ENCODE results near the gene LCMT1. TPM values are rescaled to one million over a fixed set of nuclear protein-coding genes. Genes with fewer than 3 reads are reported as not detected.

The LCMT1 gene
- total and polyA plus RNA-seq, 2 of the 13 experiments (the other 11 are each of a cell fraction or from before 2014, with no cell fraction given), result 41.2 to 48.7 TPM

- peak in 1 of 2 experiments; percentile 71; a peak in 1 of 4 replicates for TF ChIP-seq ATF4 (CRISPR knock-in tag; IDR thresholded peaks at IDR 0.05)
- TF ChIP-seq ZBTB7A (CRISPR knock-in tag; IDR thresholded peaks at IDR 0.05), result peak; percentile 90; the same call in 1 of the 2 replicates
- TF ChIP-seq MLX (CRISPR knock-in tag; IDR thresholded peaks at IDR 0.05), result peak; percentile 96
- peak; percentile 88 for TF ChIP-seq HMG20B (CRISPR knock-in tag; conservative IDR thresholded peaks at IDR 0.05)
- no peak for TF ChIP-seq ZNF850 (CRISPR knock-in tag; conservative IDR thresholded peaks at IDR 0.05)
- TF ChIP-seq HDAC1 (CRISPR knock-in tag; IDR thresholded peaks at IDR 0.05), result peak; percentile 94
- peak; percentile 87; the same call in 1 of the 2 replicates for TF ChIP-seq ZNF710 (CRISPR knock-in tag; IDR thresholded peaks at IDR 0.05; ENCODE audit: borderline replicate concordance)
- TF ChIP-seq ZNF619 (CRISPR knock-in tag; IDR thresholded peaks at IDR 0.05), result peak; percentile 99
- peak; percentile 67; the same call in 1 of the 2 replicates for TF ChIP-seq ZNF782 (CRISPR knock-in tag; IDR thresholded peaks at IDR 0.05; ENCODE audit: borderline replicate concordance)
- peak; percentile 67; the same call in 1 of the 2 replicates for TF ChIP-seq RFXANK (CRISPR knock-in tag; IDR thresholded peaks at IDR 0.05)
- TF ChIP-seq SMARCC2 (IDR thresholded peaks at IDR 0.05), result no peak
- peak; percentile 91 for TF ChIP-seq USF2 (IDR thresholded peaks at IDR 0.05; ENCODE audit: low read depth, low read length)
- TF ChIP-seq USF2 (CRISPR knock-in tag; IDR thresholded peaks at IDR 0.05; ENCODE audit: borderline replicate concordance), result peak; percentile 90
- peak; percentile 1; the same call in 1 of the 2 replicates for TF ChIP-seq ZNF589 (CRISPR knock-in tag; conservative IDR thresholded peaks at IDR 0.05)
- TF ChIP-seq POLR2A (IDR thresholded peaks at IDR 0.05; ENCODE audit: insufficient read depth in 1 of 2, low read depth in 2 of 2, low read length in 2 of 2), result peak; percentile 49 to 77; a peak in 2 of 4 replicates
- TF ChIP-seq ISX (CRISPR knock-in tag; conservative IDR thresholded peaks at IDR 0.05), result no peak
- no peak for TF ChIP-seq ZNF33A (CRISPR knock-in tag; IDR thresholded peaks at IDR 0.05; ENCODE audit: borderline replicate concordance)
- TF ChIP-seq NFE2L1 (CRISPR knock-in tag; IDR thresholded peaks at IDR 0.05; ENCODE audit: borderline replicate concordance), result peak; percentile 28; the same call in 1 of the 2 replicates
- TF ChIP-seq ZNF790 (CRISPR knock-in tag; IDR thresholded peaks at IDR 0.05; ENCODE audit: borderline replicate concordance), result peak; percentile 82; the same call in 1 of the 2 replicates
- TF ChIP-seq ZNF446 (CRISPR knock-in tag; IDR thresholded peaks at IDR 0.05), result 0 out of 2 replicates have a peak, but pooled peaks have one; percentile 25
Measured at GRCh38 chr16:25177831-25178688, 66.5 kb downstream of the LCMT1 start (continued).
